HL-60/S4 treated with retinoic acid at 250 ng/mL for 4 days and 3 days (cell line): Measurements from ENCODE around the gene INPP5J.
"Not testable (repeated sequence)": the region's sequence is repeated elsewhere in the genome, so short reads cannot be mapped to it uniquely, and the experiment has no call there.

Experiments
- in situ Hi-C: fragments of 300-500 bp; cut with MboI; formaldehyde crosslinking; loops from 2 replicates; pipeline ENCODE4 v1.7.0; 2022; ENCODE audit warnings: low sequenced_read_pairs

Gene INPP5J

DNA sequence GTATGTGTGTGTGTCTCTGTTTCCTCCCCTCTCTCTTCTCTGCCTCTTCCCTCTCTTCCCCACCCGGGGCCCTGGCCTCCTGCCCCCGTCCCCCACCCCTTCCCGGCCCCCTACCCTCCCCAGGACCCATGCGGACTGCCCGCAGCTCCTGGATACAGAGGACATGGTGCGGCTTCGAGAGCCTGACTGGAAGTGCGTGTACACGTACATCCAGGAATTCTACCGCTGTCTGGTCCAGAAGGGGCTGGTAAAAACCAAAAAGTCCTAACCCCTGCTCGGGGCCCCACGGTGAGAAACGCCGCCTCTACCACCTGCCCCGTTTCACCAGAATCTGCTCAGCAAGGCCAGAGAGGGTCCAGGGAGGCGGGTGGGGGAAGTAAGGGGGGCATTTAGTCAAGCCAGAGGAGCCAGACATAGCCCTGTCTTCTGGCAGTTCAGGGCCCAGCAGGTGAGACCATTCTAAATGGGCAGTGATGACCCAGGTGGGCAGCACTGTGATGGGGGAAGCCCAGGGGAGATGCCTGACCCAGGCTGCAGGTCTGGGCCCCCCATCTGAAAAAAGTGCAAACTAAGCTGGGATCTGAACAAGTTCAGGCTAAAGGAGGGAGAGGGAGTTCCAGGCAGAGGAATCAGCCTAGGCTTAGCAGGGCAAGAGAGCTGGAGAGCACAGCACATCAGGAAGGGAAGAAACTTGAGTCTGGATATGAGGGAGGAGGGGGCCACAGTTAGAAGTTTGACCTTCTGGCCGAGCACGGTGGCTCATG lies 21.8 kb upstream of the INPP5J start:
- in situ Hi-C loops, result no loop called here

DNA sequence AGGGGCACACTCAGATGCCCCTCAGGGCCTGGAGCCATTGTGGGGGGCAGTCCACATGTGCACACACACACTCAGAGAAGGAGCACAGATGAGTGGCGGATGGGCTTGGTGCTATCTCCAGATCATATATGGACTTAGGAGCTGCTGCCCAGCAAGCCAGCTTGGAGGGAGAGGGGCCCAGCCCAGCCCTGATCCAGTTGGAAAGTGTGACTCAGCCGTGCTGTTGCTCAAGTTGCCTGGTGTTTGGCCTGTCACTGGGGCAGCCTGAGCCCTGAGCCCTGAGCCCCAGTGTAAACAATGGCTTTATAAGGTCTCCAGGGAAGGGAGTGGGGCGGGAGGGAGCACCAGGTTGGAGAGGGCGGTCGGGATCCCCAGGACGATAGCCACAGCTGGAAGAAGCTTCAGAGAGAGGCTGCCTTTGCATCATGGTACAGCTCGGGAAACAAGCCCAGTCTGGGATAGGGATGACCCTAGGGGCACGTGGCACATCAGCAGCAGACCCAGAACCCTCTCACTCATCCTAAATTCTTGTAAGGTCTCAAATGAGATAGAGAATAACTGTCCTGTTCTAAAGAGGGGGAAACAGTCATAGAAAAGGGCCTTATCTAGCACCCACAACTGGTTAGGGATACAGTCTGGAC lies 20.2 kb upstream of the INPP5J start:
- in situ Hi-C loops, result no loop called here

DNA sequence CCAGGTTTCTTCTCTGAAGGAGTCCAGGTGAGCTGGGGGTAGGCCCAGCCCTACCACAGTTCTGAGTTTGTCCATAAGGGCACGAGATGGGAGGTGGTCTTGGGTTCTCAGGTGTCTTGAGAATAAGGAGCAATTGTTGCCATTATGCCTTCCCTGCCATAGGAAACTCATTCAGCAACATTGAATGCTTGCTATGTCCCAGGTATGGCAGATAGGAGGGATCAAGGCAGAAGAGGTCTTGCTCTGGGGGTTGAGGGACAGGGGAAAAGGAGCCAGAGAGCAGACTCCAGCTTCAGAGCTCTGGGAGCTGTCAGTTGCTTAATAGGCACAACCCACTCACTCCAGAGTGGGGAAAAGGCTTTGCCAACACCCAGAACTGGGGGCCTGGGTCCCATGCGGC lies 19.7 kb upstream of the INPP5J start:
- in situ Hi-C loops, result no loop called here

DNA sequence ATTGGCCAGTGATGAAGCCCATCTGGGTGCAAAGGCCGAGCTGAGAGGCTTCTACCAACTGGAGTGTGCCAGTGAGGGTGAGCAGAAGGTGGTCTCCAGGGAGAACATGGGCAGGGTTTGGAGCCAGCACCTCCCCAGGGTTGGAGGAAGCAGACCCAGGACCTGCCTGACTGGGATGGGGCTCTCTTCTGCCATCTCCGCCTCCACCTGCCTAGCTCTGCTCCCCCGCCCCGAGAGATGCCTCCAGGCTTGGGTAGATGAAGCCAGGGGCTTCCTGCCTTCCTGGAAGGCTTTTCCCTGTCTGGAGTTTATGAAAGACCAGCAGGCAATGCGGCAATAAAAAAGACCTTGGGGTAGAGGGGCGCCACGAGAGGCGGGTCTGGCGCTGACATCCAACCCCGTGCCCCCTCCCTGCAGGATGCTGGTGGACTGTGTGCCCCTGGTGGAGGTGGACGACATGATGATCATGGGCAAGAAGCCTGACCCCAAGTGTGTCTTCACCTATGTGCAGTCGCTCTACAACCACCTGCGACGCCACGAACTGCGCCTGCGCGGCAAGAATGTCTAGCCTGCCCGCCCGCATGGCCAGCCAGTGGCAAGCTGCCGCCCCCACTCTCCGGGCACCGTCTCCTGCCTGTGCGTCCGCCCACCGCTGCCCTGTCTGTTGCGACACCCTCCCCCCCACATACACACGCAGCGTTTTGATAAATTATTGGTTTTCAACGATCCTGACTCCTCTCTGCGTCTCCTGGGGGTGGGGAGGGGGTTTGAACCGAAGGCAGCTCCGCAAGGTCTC lies 18.7 kb upstream of the INPP5J start:
- in situ Hi-C loops, result no loop called here

DNA sequence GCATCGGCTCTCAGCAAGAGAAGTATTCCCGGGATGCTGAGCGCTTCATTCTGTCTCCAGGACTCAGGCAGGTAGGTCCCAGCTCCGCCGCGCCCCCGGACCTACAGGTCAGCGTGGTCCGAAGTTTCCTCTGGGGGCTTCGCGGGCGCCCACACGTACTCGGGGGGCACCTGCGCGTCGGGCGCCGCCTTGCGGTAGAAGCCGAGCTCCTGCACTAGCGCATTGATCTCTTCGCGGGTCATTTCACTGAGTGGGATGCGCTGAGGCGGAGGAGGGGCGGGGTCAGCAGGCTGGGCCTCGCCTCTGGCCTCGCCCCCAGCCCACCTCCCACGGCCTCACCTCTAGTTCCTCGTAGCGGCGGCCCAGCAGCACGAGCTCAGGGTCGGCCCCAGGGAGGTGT lies 17.9 kb upstream of the INPP5J start:
- in situ Hi-C loops, result no loop called here

DNA sequence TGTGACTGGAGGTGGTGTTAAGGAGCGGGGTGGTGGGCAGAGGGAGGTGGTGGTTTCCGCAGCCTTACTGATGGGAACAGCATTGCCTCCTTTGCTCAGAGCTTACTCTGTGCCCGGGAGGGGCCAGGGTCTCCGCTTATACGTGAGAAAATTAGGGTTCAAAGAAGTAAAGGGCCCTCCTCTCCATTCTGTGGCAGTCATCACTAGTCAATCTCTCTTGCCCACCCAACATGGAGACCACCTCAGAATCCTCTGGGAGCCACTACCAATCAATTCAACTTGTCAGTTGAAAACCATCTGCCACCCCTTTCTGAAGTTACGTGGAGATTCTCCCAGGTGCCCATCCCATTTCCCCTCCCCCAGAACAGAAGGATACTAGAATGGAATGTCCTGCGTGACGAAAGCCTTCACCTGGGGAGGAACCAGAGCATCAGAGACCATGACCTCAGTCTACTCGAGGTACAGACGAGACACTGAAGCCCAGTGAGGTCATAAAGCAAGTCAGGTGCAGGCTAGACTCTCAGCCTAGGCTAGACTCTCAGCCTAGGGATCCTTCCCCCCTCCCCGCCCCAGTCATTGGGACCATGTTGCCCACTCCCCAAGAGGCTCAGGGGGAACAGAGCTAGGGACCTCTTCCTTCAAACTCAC lies 17.4 kb upstream of the INPP5J start:
- in situ Hi-C loops, result no loop called here

DNA sequence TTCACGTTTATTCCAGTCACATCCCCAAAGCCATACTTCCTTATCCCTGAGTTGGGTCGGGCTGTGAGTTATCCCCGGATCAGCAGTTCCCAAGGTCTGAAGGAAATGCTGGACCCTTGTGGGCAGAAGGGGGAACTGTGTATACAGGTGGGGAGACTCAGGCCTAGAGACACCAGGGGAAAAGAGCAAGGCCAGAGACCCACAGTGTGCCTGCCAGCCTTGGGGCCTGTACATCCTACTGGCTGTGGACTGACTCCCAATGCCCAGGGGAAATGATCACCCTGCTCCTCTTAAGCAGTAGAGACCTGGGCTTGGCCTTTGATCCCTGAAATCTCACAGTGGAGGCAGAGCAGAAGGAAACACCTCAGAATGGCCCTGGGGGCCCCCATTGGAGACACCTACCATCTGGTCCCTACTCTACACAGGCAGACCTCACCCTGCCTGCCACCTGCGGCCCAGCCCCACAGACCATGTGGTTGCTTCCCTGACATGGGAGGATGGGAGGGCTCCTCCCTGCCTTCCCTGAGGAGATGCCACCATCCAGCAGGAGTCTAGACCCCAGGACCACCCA lies 16.7 kb upstream of the INPP5J start:
- in situ Hi-C loops, result no loop called here

DNA sequence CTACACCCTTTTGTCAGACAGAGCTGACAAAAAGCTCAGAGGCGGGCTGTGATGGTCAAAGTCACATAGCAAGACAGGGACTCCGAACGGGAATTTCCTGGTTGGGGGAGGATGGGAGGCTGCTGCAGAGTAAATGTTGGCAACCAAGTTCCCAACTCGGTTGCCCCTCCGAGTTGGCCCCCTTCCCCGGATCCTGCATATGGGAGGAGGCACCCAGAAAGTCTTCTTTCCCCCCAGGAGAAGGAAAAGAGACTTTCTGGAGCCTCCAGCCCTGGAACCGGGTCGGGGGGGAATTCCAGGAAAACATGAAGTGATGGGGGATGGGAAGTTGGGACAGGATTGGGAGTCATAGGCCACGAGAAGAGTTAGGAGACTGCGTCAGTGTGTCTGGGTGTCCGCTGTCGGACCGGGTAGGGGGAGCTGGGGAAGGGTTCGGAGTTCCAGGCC lies 16.0 kb upstream of the INPP5J start:
- in situ Hi-C loops, result no loop called here

DNA sequence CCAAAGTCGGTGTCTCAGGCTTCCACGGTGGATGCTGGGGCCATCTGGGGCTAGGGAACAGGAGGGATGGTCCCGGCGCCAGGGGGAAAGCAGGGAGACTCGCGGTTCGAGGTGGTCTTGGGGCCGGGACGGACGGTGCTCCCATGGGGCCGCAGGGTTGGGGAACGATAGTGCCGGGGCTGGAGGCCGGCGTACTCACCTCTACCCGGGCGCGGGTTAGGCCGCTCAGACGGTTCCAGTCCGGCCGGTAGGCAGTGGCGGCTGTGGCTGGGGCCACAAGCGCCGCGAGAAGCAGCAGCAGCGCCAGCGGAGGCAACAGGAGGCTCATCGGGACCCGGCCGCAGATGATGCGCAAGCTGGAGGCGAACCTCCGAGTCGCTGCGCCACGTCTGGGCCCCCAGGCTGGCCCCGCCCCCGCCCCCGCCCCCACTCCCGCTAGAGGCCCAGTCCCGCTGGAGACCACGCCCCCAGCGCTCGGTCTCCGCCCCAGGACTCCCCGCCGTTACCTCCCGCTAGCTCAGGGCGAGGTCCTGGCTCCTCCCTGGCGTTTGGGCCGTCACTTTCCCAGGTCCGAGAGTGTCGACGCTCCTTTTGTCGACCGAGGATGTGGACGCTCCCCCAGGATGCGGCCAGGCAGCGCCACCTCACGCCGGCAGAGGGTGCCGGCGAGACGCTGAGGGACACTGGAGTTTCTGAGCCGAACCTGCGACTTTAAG lies 15.4 kb upstream of the INPP5J start, which contains the start of gene SELENOM:
TSS of gene SELENOM (minus strand) at position 391 of the 716 bp plus-strand sequence. CDS start at position 328, 63 bp downstream.
- in situ Hi-C loops, result no loop called here

DNA sequence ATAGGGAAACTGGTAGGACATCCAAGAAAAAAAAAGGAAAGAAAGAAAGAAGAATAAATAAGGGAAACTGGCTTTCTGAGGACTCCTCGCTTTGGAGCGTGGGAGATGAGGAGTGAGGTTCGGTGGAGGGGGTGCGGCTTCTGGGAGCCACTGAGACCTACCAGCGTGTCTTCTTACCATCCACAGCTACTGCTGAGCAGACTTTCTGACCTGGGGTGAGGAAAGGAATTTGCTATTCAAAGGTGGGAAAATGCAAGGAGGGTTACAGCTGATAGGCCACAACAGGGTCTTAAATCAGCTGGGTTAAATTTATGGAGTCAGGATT lies 14.9 kb upstream of the INPP5J start:
- in situ Hi-C loops, result no loop called here

DNA sequence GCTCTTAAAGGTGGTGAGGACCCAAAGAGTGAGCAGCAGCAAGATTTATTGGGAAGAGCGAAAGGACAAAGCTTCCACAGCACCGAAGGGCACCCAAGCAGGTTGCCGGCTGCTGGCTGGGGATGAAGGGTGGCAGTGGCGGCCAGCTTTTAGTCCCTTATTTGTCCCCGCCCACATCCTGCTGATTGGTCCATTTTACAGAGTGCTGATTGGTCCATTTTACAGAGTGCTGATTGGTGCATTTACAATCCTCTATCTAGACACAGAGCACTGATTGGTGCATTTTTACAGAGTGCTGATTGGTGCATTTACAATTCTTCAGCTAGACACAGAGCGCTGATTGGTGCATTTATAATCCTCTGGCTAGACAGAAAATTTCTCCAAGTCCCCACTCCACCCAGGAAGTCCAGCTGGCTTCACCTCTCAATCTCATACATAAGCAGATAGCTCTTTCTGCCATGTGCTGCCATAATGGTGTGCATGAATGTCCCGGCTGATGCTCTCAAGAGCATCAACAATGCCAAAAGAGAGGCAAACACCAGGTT lies 10.1 kb upstream of the INPP5J start:
- in situ Hi-C loops, result not testable (repeated sequence)

DNA sequence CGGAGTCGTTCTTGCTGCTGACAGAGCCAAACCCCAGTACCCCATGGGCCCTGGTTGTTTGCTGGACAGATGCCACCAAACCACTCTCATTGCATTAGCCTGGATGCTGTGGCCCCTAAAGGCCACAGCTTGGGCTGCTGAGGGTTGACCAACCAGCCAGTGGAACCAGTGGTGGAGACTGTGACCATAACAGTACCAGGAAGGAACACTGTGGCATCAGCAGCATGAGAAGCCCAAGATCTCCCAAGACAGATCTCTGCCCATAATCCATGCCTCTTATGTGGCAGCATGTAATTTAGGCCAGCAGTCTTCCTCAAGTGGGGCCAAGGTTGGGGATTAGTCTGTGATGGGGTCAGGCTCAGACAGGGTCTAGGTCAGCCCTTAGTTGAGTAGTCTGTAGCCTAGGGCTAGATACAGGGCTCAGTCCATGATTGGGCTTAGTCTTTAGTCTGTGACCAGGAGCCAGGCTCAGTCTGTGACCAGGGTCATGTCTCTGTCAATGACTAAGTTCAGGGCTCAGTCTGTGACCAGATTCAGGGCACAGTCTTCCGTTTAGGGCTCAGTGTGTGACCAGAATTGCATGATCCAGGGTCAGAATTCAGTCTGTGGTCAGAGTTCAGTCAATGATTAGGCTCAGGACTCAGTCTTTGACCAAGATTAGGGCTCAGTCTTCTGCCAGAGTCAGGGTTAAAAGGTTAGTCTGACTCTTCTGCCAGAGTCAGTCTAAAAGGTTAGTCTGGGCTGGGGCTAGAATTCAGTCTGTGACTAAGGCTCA lies 4.5 kb upstream of the INPP5J start:
- in situ Hi-C loops, result no loop called here

DNA sequence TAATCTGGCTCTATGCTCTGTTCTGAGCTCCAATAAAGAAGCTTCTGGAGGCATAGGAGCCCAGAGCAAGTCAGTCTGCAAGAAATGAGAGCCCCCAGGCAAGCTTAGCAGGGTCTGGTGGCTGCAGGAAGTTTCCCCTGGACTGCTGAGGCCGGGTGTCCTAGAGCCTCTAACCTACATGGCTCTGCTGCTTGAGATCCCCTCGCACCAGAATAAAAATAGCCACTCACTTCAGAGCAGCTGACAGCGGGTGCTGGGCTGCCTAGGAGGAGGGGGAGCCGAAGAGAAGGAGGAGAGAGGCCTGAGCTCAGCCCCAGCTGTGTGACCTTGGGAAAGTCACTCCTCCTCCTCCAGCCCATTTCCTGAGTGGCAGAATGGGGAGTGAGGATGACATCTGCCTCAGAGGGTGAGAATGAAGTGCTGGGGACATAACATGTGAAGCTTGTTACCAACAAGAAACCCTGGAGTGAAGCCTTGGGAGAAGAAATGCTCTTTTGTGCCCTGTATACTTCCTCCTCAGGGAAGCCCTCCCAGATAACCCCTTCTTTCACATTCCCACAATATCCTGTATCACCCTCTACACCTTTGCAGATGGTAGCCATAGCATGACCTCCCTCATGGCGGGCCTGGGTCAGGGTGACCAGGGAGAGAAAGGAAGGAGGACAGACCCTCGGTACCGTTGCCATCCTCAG lies 3.6 kb upstream of the INPP5J start:
- in situ Hi-C loops, result no loop called here

DNA sequence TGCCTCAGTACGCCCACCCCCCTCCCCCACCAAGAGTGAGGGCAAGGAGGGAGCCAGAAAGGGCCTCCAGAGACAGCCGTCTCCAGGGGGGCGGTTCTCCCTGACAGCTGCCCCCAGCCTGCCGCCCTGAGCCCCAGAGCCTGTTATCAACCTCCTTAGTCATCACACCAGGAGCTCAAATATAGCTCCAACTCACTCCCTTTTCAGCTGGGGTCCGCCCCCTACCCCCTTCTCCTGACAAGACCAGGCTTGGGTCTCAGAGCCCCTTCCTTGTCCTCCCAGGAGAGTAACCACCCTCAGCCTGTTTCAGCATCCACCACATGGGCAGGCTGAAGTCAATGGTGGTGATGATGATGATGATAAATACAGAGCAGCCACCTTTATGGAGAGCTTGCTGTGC lies 2.5 kb upstream of the INPP5J start:
- in situ Hi-C loops, result no loop called here

DNA sequence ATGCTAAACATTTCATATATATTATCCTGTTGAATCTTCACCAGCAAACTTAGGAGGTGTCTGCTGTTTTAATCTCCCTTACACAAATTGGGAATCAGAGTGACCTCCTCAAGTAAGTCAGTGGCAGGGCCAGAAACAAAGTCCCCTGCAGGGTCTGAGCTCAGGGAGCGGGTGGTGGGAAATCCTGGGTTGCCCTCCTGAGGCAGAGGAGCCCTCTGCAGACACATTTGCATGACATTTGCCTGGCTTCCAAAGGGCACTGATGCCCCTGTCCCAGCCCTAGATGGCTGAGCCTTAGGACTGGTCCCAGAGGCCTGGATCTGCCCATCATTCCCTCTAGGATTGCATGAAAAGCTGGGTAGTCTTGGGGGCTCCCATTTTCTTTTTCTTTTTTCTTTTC lies 2.1 kb upstream of the INPP5J start:
- in situ Hi-C loops, result no loop called here

DNA sequence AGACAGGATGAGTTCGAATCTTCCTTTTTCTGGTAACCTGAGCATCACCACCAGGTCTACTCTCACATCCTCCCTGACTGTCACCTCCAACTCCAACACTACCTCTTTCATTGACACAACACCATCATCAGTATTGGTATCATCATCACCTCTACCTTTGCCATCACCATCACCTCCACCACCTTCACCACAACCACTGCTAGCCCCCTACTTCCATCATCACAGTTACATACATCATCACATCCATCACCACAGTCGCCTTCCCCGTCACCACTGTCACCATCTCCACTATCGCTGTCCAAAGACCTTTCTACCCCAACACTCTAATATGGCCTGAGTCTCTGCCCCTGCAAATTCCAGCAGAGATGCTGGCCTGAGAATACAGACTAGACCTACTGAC lies 1.4 kb upstream of the INPP5J start:
- in situ Hi-C loops, result no loop called here

DNA sequence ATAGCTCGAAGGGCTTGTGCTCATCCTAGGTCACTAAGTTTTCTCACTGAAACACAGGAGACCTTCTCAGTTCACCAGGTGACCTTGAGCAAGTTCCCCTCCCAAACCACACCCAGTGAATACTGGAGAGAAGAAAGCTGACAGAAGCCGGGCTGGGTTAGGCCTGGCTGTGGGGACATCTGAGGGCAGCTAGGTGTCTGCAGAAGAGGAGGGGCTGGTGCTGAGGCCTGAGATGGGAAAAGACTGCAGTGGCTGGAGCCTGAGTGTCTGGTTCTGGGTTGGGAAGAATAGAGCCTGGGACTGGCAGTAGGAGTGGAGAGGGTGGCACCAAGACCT lies 602 bp upstream of the INPP5J start:
- in situ Hi-C loops, result no loop called here

DNA sequence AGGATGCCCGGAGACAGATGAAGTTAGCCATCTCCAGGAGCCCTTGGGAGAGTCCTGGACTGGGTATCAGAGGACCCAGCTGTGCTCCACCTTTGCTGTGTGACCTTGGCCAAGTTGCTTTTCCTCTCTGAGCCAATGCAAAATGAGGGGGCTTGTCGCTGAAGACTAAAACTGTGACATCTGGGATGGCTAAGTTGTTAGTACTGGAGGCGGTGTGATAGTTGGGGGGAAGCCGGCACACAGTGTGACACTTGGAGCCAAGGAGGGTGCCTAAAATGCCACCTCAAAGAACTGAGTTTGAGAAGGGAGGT lies 481 bp downstream of the INPP5J start:
- in situ Hi-C loops, result no loop called here

DNA sequence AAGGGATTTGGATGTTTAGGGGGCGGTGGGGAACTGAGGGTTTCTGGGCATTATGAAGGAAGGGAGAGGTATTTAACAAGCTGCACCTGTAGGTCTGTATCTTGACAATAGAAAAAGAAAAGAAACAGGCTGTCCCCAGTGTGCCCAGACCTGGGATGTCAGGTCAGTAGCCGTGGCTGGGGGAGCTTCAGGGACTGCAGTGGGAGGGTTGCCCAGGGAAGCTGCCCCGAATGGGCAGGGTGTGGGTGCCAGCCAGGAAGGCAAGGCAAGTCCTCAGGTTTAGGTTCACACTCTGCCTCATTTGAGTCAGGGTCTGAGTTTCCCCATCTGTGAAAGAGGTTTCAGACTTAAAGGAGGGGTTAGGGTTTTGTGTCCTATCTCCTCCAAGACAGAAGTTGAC lies 1.5 kb downstream of the INPP5J start:
- in situ Hi-C loops, result no loop called here
